Measurements from ENCODE around the gene TRMT10C.

TRMT10C gene

GRCh38 chr3:101519685-101520365 lies 41.8 kb upstream of the TRMT10C start:
- no peak for TF ChIP-seq CTCF (IDR thresholded peaks at IDR 0.05; ENCODE audit: control insufficient read depth, insufficient read depth, low read depth, low read length, missing control alignments)
- H3K4me3 ChIP-seq (ENCODE audit: control insufficient read depth, low read depth, low read length): no peak overlapping the region
- no peak for DNase-seq (ENCODE audit: low read depth)

GRCh38 chr3:101521211-101521701 lies 40.4 kb upstream of the TRMT10C start:
- H3K4me3 ChIP-seq (ENCODE audit: control insufficient read depth, low read depth, low read length): no peak overlapping the region
- no peak for TF ChIP-seq CTCF (IDR thresholded peaks at IDR 0.05; ENCODE audit: control insufficient read depth, insufficient read depth, low read depth, low read length, missing control alignments)
- no peak for DNase-seq (ENCODE audit: low read depth)

- no peak overlapping the region for H3K4me3 ChIP-seq (ENCODE audit: control insufficient read depth, low read depth, low read length)
- no peak for DNase-seq (ENCODE audit: low read depth)
- no peak for TF ChIP-seq CTCF (IDR thresholded peaks at IDR 0.05; ENCODE audit: control insufficient read depth, insufficient read depth, low read depth, low read length, missing control alignments)
Observed at GRCh38 chr3:101527441-101527840, 34.2 kb upstream of the TRMT10C start.

GRCh38 chr3:101527906-101528305 lies 33.8 kb upstream of the TRMT10C start:
- TF ChIP-seq CTCF (IDR thresholded peaks at IDR 0.05; ENCODE audit: control insufficient read depth, insufficient read depth, low read depth, low read length, missing control alignments): no peak
- DNase-seq (ENCODE audit: low read depth): no peak

GRCh38 chr3:101529816-101530685 lies 31.6 kb upstream of the TRMT10C start:
- no peak for TF ChIP-seq CTCF (IDR thresholded peaks at IDR 0.05; ENCODE audit: control insufficient read depth, insufficient read depth, low read depth, low read length, missing control alignments)
- DNase-seq (ENCODE audit: low read depth): no peak
- no peak overlapping the region for H3K4me3 ChIP-seq (ENCODE audit: control insufficient read depth, low read depth, low read length)

More at GRCh38 chr3:101527906-101528305, 33.8 kb upstream of the TRMT10C start:
- H3K4me3 ChIP-seq (ENCODE audit: control insufficient read depth, low read depth, low read length): no peak overlapping the region

- TF ChIP-seq CTCF (IDR thresholded peaks at IDR 0.05; ENCODE audit: control insufficient read depth, insufficient read depth, low read depth, low read length, missing control alignments): no peak
- H3K4me3 ChIP-seq (ENCODE audit: control insufficient read depth, low read depth, low read length): no peak overlapping the region
- no peak for DNase-seq (ENCODE audit: low read depth)
Observed at GRCh38 chr3:101530686-101531047, 31.0 kb upstream of the TRMT10C start.

Data from AG09309 (cell line).